ENCODE results near the gene SH3GL1.

SH3GL1 gene

DNA sequence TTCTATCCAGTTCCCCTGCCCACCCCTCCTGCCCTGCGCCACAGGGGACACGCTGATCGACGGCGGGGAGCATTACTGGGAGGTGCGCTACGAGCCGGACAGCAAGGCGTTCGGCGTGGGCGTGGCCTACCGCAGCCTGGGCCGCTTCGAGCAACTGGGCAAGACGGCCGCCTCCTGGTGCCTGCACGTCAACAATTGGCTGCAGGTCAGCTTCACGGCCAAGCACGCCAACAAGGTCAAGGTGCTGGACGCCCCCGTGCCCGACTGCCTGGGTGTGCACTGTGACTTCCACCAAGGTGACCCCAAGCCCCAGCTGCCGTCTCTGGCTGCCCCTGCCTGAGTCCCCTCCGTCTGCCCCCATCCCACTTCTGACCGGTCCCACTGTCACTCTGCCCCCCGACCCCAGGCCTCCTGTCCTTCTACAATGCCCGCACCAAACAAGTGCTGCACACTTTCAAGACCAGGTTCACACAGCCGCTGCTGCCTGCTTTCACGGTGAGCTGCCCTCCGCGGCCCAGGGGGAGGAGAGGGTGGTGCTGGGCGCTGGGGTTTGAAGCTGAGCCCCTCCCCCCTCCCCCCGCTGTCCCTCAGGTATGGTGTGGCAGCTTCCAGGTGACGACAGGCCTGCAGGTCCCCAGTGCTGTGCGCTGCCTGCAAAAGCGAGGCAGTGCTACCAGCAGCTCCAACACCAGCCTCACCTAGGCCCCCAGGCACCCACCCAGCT lies 77.2 kb downstream of the SH3GL1 start:
- no peak overlapping the region for H3K4me3 ChIP-seq (ENCODE audit: low read depth, low read length)
- no peak for TF ChIP-seq CTCF (IDR thresholded peaks at IDR 0.05; ENCODE audit: control insufficient read depth, extremely low read depth, insufficient read depth)
- DNase-seq (ENCODE audit: low read depth) = no peak

DNA sequence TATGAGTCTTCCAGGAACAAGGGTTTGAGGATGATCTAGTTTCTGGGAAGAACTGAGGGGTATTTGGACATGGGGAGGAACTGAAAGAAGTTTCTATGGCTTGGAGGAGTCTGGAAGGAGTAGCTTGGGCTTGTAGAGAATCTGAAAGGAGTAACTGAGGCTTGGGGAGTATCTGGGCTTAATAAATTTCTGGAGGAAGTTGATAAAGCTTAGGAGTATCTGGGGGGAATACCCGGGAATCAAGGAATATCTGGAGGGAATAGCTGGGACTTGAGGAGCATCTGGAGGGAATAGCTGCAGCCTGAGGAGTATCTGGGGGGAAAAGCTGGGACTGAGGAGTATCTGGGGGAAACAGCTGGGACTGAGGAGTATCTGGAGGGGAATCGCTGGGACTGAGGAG lies 79.9 kb downstream of the SH3GL1 start:
- H3K4me3 ChIP-seq (ENCODE audit: low read depth, low read length) = no peak overlapping the region
- no peak for TF ChIP-seq CTCF (IDR thresholded peaks at IDR 0.05; ENCODE audit: control insufficient read depth, extremely low read depth, insufficient read depth)

DNA sequence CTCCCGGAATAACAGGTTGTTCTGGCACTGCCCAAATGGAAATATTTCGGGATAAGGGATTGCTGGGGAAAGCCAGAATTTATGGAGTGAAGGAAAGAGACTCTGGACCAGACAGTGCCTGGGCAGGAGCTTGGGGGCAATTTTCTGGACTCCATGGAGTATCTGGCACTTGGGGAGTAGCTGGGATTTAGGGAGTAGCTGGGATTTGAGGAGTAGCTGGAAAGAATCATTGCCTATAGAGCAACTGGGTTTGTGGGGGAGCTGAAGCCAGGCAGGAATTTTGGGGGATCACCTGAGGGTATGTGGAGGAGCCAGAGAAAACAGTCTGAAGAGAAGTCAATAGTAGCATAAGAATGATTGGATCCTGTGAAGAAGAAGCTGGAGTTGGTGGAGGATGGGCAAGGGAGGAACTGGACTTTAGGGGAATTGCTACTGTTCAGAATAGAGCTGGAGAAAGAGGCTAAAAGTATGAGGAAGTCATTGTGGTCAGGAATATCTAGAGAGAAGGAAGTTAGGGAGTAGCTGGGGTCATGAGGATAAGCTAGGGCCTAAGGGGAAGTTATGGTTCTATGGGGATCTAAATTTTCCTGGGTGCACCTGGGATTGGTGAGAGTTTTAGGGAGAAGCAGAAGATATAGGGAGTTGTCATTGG lies 81.2 kb downstream of the SH3GL1 start:
- no peak for TF ChIP-seq CTCF (IDR thresholded peaks at IDR 0.05; ENCODE audit: control insufficient read depth, extremely low read depth, insufficient read depth)
- DNase-seq (ENCODE audit: low read depth) = no peak
- no peak overlapping the region for H3K4me3 ChIP-seq (ENCODE audit: low read depth, low read length)

More for the DNA sequence above, 79.9 kb downstream of the SH3GL1 start:
- no peak for DNase-seq (ENCODE audit: low read depth)

DNA sequence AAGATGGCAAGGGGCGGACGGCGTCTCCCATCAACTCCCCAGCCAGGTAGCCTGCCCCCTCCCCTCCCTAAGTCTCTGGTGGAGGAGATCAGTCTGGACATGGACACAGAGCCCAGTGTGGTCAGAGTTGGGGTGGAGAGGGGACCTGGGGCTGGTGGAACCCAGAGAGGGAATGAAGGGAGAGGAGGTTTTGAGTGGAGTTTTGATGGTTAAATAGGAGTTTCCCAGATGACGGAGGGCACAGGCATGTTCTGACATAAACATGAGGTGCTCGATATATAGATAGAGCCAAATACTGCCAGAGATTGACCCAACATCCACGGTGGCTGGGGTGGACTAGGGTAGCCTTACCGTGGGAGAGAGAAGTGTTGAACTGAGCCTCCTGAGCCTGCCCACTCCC lies 81.9 kb downstream of the SH3GL1 start:
- no peak for DNase-seq (ENCODE audit: low read depth)
- no peak for TF ChIP-seq CTCF (IDR thresholded peaks at IDR 0.05; ENCODE audit: control insufficient read depth, extremely low read depth, insufficient read depth)
- H3K4me3 ChIP-seq (ENCODE audit: low read depth, low read length) = no peak overlapping the region

DNA sequence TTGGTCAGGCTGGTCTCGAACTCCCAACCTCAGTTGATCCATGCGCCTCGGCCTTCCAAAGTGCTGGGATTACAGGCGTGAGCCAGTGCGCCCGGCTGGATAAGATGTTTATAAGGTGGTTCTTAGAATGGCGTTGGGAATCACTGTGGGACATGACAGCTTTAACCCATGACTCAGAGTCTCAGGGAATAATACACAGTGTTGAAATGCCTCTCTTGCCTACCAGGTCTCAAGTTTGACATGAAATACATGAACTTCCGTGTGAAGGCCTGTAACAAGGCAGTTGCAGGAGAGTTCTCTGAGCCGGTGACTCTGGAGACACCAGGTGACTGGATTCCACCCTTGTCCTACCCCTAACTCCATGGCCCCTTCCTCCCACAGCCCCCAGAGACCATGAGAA lies 83.4 kb downstream of the SH3GL1 start:
- TF ChIP-seq CTCF (IDR thresholded peaks at IDR 0.05; ENCODE audit: control insufficient read depth, extremely low read depth, insufficient read depth) = no peak
- DNase-seq (ENCODE audit: low read depth) = no peak
- no peak overlapping the region for H3K4me3 ChIP-seq (ENCODE audit: low read depth, low read length)

- no peak overlapping the region for H3K4me3 ChIP-seq (ENCODE audit: low read depth, low read length)
- no peak for TF ChIP-seq CTCF (IDR thresholded peaks at IDR 0.05; ENCODE audit: control insufficient read depth, extremely low read depth, insufficient read depth)
- DNase-seq (ENCODE audit: low read depth) = no peak
Observed at GRCh38 chr19:4313847-4314490, 86.4 kb downstream of the SH3GL1 start.

Data from LNCaP clone FGC (cell line).